ENCODE data around the gene KIAA1755.

DNA sequence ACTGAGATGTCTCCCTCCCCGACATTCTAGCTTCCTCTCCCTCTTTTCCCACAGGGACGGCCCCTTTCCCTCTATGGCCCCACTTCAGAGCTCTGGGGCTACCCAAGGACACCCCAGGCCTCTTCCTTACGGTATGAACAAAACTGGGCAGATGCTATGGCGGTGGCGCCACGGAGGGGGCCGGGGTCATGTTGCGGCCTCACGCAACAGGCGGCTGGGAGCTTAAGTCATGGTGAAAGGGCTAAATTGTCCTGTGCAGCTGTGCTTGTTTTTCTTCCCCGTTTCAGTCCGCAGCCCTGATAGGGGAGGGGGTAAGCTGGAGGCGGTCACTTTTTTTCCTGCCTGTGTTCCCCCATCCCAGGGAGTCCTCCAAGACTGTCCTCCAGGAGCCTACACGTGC is 17.6 kb upstream of the KIAA1755 start:
- TF ChIP-seq, protein P1, sequence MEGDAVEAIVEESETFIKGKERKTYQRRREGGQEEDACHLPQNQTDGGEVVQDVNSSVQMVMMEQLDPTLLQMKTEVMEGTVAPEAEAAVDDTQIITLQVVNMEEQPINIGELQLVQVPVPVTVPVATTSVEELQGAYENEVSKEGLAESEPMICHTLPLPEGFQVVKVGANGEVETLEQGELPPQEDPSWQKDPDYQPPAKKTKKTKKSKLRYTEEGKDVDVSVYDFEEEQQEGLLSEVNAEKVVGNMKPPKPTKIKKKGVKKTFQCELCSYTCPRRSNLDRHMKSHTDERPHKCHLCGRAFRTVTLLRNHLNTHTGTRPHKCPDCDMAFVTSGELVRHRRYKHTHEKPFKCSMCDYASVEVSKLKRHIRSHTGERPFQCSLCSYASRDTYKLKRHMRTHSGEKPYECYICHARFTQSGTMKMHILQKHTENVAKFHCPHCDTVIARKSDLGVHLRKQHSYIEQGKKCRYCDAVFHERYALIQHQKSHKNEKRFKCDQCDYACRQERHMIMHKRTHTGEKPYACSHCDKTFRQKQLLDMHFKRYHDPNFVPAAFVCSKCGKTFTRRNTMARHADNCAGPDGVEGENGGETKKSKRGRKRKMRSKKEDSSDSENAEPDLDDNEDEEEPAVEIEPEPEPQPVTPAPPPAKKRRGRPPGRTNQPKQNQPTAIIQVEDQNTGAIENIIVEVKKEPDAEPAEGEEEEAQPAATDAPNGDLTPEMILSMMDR (IDR thresholded peaks at IDR 0.05; ENCODE audit: low read depth, low read length, poor library complexity, severe bottlenecking), result no peak
- no peak for TF ChIP-seq EZH2phosphoT487 (IDR thresholded peaks at IDR 0.05; ENCODE audit: borderline replicate concordance, low read length)

Measured in DOHH2 (cell line).